ENCODE data around the gene GRK5.

DNA sequence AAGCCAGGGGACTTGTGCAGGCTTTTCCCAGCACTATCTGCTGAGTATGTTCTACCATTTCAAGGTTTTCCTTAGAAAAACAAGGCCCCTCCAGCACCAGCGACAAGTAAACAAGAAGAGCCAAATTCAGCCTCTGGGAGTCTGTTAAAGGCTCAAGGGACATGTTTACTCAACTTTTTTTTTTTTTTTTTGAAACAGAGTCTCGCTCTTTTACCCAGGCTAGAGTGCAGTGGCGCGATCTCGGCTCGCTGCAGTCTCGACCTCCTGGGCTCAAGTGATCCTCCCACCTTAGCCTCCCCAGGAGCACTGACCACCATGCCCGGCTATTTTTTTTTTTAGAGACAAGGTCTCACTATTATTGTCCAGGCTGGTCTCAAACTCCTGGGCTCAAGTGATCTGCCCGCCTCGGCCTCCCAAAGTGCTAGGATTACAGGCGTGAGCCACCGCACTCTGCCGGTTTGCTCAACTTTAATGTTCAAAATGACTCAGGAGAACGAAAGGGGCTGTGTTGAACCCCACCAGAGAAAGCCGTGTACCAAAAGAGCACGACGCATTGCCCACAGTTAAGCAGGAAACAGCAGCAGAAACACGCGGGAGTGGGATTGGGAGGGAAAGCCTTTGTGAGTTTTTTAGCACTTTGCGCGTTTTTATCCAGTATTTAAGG, 29.5 kb upstream of the GRK5 start:
- TF ChIP-seq MXI1 (conservative IDR thresholded peaks at IDR 0.05; ENCODE audit: poor library complexity, severe bottlenecking) (no peak), EP300 (conservative IDR thresholded peaks at IDR 0.05; ENCODE audit: poor library complexity, severe bottlenecking) (no peak), POLR2AphosphoS5 (IDR thresholded peaks at IDR 0.05) (no peak), EZH2 (IDR thresholded peaks at IDR 0.05; ENCODE audit: borderline replicate concordance, insufficient read depth, low read length, poor library complexity, severe bottlenecking) (no peak), RAD21 (conservative IDR thresholded peaks at IDR 0.05) (no peak), SMC3 (conservative IDR thresholded peaks at IDR 0.05; ENCODE audit: poor library complexity) (no peak)
- TF ChIP-seq, protein P1, sequence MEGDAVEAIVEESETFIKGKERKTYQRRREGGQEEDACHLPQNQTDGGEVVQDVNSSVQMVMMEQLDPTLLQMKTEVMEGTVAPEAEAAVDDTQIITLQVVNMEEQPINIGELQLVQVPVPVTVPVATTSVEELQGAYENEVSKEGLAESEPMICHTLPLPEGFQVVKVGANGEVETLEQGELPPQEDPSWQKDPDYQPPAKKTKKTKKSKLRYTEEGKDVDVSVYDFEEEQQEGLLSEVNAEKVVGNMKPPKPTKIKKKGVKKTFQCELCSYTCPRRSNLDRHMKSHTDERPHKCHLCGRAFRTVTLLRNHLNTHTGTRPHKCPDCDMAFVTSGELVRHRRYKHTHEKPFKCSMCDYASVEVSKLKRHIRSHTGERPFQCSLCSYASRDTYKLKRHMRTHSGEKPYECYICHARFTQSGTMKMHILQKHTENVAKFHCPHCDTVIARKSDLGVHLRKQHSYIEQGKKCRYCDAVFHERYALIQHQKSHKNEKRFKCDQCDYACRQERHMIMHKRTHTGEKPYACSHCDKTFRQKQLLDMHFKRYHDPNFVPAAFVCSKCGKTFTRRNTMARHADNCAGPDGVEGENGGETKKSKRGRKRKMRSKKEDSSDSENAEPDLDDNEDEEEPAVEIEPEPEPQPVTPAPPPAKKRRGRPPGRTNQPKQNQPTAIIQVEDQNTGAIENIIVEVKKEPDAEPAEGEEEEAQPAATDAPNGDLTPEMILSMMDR (IDR thresholded peaks at IDR 0.05; ENCODE audit: poor library complexity, severe bottlenecking), result no peak
